HG03521 (cell line): ENCODE measurements around the gene CIAO1.
"Not testable (repeated sequence)": the region's sequence is repeated elsewhere in the genome, so short reads cannot be mapped to it uniquely, and the experiment has no call there.

Experiments
- ATAC-seq: cut with Tn5 transposase; IDR thresholded peaks from one replicate; pipeline ENCODE4 v1.9.1; 2021; ENCODE audit warnings: mild to moderate bottlenecking, moderate library complexity; ENCODE audit not compliant: unreplicated experiment

CIAO1 gene

GRCh38 chr2:96274355-96275056 lies 8.5 kb downstream of the CIAO1 start:
- ATAC-seq: no peak

- no peak for ATAC-seq
These were observed 10.9 kb downstream of the CIAO1 start for GRCh38 chr2:96276787-96277499.

GRCh38 chr2:96287273-96287856 lies 21.3 kb downstream of the CIAO1 start:
- no peak for ATAC-seq

DNA sequence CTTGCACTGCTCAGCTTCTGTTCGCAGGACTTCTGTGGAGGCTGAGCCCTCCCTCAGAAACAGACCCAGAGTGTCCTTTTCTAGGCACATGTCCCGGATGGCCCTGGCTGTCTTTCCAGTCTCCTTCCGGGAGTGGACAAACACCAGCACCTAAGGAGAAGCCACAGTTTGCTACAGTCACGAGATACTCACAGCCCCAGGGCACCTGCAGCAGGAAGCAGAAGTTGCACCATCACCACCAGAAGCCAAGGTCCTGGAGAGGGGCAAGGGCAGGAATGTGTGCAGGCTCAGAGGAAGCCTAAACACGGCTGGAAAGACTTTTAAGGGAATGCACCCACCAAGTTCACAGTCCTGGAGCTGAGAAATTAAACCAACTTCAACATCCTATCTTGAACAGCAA lies 25.7 kb downstream of the CIAO1 start:
- no peak for ATAC-seq

- ATAC-seq: not testable (repeated sequence)
These were observed 28.2 kb downstream of the CIAO1 start for GRCh38 chr2:96294271-96294670.

GRCh38 chr2:96296925-96297324 lies 30.9 kb downstream of the CIAO1 start:
- no peak for ATAC-seq

DNA sequence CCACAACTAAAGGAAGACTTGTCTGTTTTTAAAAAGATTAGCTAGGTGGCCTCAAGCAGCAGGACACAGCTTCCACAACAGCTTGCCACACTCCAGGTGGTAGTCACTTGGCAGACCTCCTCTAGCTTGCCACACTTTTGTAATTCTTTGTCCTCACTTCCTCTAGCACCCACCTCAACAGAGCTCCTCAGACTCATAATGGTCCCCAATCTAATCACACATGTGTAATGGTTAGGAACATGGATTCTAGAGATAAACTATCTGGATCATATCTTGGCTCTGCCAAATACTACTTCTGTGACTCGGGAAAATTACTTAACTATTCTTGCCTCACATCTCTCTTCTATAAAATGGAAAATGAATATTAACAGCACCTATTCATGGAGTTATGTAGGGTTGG lies 35.8 kb downstream of the CIAO1 start:
- no peak for ATAC-seq

DNA sequence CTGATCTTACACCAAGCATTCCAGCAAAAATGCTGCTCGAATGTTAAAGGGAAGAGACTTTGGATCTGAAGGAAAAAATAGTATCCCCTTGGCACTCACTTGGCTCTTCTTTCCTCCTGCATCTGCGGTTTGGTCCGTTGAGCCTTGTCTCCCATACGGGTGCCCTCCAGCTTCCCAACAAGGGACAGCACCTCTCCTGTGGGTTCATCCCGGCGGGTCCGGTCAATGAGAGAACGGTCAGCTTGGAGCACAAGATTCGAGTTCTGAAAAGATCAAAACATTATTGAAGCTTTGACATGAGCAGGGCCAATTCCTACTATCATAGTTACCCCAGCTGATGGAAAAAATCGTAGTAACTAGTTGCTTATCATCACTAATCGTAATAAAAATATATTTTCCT lies 38.6 kb downstream of the CIAO1 start:
- ATAC-seq: no peak

GRCh38 chr2:96305091-96305978 lies 39.3 kb downstream of the CIAO1 start, which contains the start of gene SNRNP200:
SNRNP200 (minus strand) TSS chr2:96305546; CDS start chr2:96305437, 109 bp downstream.
- peak; percentile 89 for ATAC-seq

GRCh38 chr2:96305979-96306308 lies 39.9 kb downstream of the CIAO1 start:
- no peak for ATAC-seq

DNA sequence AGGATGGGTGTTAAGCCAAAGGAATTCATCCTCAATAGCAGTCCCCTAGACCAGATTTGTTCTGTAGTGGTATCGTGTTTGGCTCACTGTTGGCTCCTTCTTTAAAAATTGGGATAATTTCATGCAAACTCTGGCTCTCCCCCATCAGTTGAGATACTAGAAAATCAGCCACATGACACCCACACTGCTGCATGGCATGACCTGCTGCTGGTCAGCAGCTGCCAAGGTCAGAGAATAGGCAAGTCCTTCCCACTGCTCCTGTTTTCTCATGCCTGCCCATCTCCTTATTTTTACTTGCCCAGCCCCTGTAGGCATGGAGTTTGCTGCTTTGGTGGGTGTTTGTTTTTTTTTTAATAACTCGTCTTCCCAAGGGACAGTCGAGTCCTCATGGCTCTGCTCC lies 40.3 kb downstream of the CIAO1 start:
- no peak for ATAC-seq

DNA sequence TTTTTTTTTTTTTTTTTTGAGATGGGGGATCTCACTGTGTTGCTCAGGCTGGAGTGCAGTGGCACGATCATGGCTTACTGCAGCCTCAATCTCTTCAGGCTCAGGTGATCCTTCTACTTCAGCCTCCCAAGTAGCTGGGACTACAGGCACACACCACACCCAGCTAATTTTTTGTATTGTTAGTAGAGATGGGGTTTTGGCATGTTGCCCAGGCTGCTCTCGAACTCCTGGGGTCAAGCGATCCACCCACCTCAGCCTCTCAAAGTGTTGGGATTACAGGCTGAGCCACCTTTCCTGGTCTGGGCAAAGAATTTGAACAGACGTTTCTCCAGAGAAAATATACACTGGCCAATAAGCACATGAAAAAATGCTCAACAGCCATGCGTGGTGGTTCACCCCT lies 42.2 kb downstream of the CIAO1 start:
- no peak for ATAC-seq

- no peak for ATAC-seq
These were observed 49.0 kb downstream of the CIAO1 start for GRCh38 chr2:96315005-96315399.

DNA sequence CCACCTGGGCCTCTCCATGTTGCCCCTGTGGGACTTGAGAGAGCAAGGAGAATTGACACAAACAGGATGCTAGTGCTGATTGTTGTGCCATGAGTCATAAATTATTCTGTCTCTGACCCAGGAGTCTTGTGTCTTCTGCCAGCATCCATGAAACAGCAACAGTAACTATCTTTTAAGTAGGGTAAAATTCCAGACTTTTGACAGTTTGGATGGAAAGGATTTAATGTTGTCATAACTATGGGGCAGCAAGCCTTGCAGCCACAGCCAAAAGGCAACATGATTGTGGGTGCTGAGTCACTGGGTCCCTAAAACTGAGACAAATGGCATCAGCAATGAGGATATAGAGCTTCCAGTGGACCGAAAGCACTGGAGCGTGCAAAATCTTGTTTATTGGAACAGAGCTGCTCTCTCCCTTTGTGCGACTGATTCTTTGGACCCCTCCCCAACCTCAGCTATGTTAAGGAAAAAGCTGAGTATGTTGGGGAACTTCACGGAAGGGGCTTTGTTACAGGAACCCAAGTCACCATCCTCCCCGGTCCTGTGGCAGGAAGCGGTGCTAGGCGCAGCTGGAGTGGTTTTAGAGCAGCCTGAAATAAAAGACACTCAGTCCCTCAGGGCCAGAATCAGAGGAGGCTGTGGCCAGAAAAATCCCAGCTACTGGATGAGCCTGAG lies 49.5 kb downstream of the CIAO1 start:
- ATAC-seq: no peak

GRCh38 chr2:96316999-96317398 lies 51.0 kb downstream of the CIAO1 start:
- ATAC-seq: no peak

- ATAC-seq: no peak
These were observed 51.6 kb downstream of the CIAO1 start for GRCh38 chr2:96317584-96317997.

DNA sequence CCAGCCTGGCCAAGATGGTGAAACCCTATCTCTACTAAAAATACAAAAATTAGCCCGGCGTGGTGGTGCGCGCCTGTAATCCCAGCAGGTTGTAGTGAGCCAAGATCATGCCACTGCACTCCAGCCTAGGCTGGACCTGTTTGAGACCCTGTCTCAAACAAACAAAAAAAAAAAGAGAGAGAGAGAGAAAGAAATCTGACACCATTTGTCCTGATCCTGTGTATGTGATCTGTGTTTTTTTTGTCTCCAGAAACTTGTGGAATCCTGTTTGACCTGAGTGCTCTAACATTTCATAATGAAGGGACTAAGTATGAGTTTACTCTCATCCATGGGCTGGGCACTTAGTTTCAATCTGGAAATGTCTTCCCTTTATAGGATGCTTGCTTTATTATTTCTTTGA lies 52.7 kb downstream of the CIAO1 start:
- ATAC-seq: no peak

DNA sequence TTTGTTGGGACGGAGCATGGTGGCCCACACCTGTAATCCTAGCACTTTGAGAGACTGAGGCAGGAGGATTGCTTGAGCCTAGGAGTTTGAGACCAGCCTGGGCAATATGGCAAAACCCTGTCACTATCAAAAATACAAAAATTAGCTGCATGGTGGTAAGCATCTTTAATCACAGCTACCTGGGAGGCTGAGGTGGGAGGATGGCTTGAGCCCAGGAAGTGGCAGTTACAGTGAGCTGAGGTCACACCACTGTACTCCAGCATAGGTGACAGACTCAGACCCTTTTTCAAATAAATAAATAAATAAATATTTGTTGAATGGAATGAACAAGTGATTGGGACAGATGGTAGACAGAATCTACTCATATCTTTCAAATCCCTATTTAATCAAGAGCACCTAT lies 53.4 kb downstream of the CIAO1 start:
- no peak for ATAC-seq

DNA sequence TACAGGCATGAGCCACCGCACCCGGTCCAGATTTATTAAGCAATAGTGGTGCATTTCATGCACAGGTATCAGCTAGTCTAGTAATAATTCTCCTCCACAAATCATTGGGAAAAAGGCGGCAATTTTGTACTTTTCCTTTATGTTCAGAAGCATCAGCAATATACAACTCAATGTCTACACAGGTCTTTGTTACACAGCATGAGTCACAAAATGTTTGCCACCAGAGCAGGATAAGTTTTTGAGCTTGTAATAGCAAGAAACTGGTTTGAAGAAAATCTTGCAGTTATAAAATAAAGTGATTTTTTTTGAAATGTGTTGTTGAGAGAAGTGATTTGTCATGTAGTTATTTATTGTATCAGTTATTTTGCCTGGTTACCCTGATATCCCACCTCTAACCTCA lies 54.3 kb downstream of the CIAO1 start:
- ATAC-seq: no peak

DNA sequence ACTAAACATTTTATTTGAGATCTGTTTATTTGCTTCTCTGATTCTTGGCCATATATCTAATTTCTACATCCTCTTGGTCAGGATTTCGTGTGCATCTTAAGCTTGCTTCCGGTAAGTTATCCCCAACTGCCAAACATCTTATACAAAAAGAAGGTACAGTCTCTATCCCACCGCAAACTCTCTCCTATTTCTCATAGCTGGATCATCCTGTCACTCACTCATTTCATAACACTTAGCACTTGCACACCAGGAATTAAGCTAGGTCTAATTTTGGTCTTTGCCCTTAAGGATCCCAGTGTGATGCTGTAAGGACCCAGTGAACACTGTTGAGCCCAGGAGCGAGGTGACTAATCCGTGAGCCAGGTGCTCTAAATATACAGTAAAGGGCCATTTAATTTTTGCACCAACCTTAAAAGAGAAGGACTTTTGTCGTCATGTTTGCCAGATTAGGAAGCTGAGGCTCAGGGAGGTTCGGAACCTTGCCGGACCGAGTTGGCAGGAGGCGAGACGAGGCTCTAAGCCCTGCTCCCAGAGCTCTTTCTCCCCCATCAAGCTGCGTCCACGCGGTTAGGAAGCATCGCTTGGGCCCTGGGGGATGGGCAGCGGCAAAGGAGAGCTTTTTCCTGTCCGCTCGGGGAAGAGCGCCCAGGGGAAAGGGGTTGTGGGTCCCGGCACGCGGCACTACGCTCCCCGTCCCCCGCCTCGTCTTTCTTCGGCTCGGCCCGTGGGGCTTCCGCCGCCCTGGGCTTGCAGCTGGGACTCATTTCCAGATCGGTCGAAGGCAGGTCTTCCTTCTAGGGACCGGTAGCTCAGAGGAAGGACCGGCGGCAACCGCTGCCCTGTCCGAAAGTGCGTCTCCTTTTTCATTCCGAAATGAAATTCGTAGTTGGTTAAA lies 55.0 kb downstream of the CIAO1 start:
- ATAC-seq: peak; percentile 19
